Activated T-helper 2 cell treated with anti-CD3 and anti-CD28 coated beads, Interferon-gamma antibody, Interleukin-2, Interleukin-4, amounts not matched to agents 10 μg/mL and 5 μg/mL and 100 μg/mL, durations not matched to agents 14 hours and 24 hours and 36 hours (primary cell): ENCODE results near the gene PATE2. TPM values are rescaled to one million over a fixed set of nuclear protein-coding genes. Genes with fewer than 3 reads are reported as not detected.

Experiments used
- DNase-seq: peaks from one replicate; pipeline ENCODE4 v3.0.0; 2021; ENCODE audit warnings: low spot score
- H3K27ac Mint-ChIP-seq: one replicate; pipeline ENCODE4 v1.8.0; 2021; ENCODE audit warnings: mixed read lengths
- H3K27me3 Mint-ChIP-seq: one replicate; pipeline ENCODE4 v1.8.0; 2021; ENCODE audit warnings: low read depth, mixed read lengths
- H3K36me3 Mint-ChIP-seq: one replicate; pipeline ENCODE4 v1.8.0; 2021; ENCODE audit warnings: low read depth, mixed read lengths
- H3K4me1 Mint-ChIP-seq: one replicate; pipeline ENCODE4 v1.8.0; 2021; ENCODE audit warnings: low read depth, mixed read lengths
- H3K4me3 Mint-ChIP-seq: one replicate; pipeline ENCODE4 v1.8.0; 2021; ENCODE audit warnings: low read depth, mild to moderate bottlenecking, moderate library complexity, mixed read lengths
- H3K9me3 Mint-ChIP-seq: one replicate; pipeline ENCODE4 v1.8.0; 2021; ENCODE audit warnings: mixed read lengths
- intact Hi-C: fragments of 100-400 bp; cut with micrococcal nuclease; formaldehyde crosslinking; loops from one replicate; pipeline ENCODE4 v1.15.1; 2023
- total RNA-seq: library from RNA; stranded (reverse); gene quantifications from 2 replicates; pipeline ENCODE4 v1.2.3, GENCODE V29; 2022

The PATE2 gene
- total RNA-seq, 1 donor from 2014 or later, result not detected

DNA sequence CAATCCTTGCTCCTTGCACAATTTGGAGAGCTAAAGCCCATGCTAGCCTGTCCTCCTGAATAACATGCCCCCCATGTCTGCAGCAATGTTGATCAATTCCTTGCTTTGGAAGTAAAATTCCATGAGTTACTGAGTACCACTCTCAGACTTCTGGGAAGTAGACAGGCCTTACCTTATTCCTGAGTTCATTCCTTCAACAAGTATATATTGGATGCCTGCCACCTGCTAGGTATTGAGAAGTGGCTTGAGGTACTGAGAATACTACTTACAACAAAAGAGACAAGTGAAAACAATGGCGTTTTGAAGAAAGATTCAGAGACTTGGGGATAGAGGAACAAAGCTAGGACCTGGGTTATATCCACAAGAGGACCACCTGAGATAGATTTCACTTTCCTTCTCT lies 12.4 kb downstream of the PATE2 start:
- peaks cover 15% of the 10 kb centered on the region for H3K27me3 Mint-ChIP-seq
- no peaks in the 10 kb centered on the region for H3K36me3 Mint-ChIP-seq
- H3K9me3 Mint-ChIP-seq, result no peaks in the 10 kb centered on the region
- DNase-seq, result no peak
- intact Hi-C loops, result no loop called here
- H3K4me1 Mint-ChIP-seq, result no peaks in the 10 kb centered on the region
- no peak overlapping the region for H3K27ac Mint-ChIP-seq
- no peak overlapping the region for H3K4me3 Mint-ChIP-seq

DNA sequence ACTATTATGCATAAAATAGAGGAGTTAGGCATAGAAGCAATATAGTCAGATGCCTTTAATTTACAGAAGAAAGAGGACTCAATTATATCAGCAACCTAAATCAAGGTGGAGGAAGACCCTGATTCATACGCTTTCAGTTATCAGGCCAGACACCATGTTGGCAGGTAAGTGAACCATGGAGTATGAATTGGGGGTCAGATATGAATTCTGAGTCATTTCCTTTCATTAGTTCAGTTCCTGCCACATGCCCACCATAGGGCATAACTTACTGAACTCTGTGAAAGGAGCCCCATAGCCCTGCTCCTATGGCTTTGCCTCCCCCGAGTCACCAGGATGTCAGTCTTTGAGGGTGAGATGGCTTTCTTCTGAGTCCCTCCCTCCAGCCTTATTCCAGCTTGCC lies 15.1 kb downstream of the PATE2 start:
- no peaks in the 10 kb centered on the region for H3K4me1 Mint-ChIP-seq
- intact Hi-C loops, result no loop called here
- H3K36me3 Mint-ChIP-seq, result no peaks in the 10 kb centered on the region
- H3K4me3 Mint-ChIP-seq, result no peak overlapping the region
- DNase-seq, result no peak
- no peaks in the 10 kb centered on the region for H3K9me3 Mint-ChIP-seq
- H3K27me3 Mint-ChIP-seq, result peaks cover 14% of the 10 kb centered on the region
- H3K27ac Mint-ChIP-seq, result no peak overlapping the region

DNA sequence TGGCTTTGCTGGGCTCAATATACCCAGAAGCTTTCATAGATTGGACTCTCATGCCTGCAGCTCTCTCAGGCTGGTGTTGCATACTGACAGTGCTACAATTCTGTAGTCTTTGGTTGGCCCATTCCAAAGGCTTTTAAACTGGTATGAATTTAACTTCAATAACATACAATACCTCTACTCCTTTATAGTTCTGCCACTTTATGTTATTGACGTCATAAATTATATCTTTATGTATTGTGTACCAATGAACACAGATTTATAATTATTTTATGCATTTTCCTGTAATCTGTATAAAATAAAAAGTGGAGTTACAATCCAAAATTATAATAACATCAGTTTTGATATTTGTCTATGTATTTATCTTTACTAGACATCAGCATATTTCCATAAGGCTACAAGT lies 16.2 kb downstream of the PATE2 start:
- DNase-seq, result no peak
- Mint-ChIP-seq H3K4me1 (no peaks in the 10 kb centered on the region), H3K27me3 (peaks cover 17% of the 10 kb centered on the region), H3K36me3 (no peaks in the 10 kb centered on the region), H3K27ac (no peak overlapping the region), H3K4me3 (no peak overlapping the region), H3K9me3 (no peaks in the 10 kb centered on the region)
- intact Hi-C loops, result no loop called here

DNA sequence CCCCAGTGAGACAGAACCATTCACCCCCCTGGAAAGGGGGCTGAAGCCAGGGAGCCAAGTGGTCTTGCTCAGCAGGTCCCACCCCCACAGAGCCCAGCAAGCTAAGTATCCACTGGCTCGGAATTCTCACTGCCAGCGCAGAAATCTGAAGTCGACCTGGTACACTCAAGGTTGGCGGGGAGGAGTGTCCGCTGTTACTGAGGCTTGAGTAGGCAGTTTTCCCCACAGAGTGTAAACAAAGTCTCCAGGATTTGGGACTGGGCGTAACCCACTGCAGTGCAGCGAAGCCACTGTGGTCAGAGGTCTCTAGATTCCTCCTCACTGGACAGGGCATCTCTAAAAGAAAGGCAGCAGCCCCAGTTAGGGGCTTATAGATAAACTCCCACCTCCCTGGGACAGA lies 22.6 kb downstream of the PATE2 start:
- no peaks in the 10 kb centered on the region for H3K4me1 Mint-ChIP-seq
- no peaks in the 10 kb centered on the region for H3K9me3 Mint-ChIP-seq
- H3K4me3 Mint-ChIP-seq, result no peak overlapping the region
- peaks cover 17% of the 10 kb centered on the region for H3K27me3 Mint-ChIP-seq
- no peaks in the 10 kb centered on the region for H3K36me3 Mint-ChIP-seq
- no peak overlapping the region for H3K27ac Mint-ChIP-seq
- intact Hi-C loops, result no loop called here
- no peak for DNase-seq

DNA sequence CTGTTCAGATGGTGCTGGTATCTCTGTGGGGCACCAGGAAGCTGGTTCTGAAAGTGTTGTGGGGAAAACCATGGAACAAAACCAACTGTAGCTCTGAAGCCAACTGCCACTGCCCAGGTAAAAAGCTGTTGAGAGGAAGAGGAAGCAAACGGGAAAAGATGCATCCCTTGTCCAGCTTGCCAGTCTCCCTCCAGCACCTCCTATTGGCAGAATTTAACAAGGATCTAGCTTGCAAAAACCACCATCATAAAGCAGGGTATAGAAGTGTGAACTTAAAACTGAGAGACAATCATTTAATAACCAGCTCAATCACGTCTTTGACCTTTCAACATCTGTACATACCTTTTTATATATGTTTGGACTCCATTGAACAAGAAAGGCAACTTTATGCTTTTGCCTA lies 28.0 kb downstream of the PATE2 start:
- DNase-seq, result no peak
- Mint-ChIP-seq H3K4me1 (no peaks in the 10 kb centered on the region), H3K4me3 (no peak overlapping the region), H3K27ac (no peak overlapping the region), H3K27me3 (peaks cover 10% of the 10 kb centered on the region), H3K9me3 (no peaks in the 10 kb centered on the region), H3K36me3 (no peaks in the 10 kb centered on the region)
- intact Hi-C loops, result no loop called here

DNA sequence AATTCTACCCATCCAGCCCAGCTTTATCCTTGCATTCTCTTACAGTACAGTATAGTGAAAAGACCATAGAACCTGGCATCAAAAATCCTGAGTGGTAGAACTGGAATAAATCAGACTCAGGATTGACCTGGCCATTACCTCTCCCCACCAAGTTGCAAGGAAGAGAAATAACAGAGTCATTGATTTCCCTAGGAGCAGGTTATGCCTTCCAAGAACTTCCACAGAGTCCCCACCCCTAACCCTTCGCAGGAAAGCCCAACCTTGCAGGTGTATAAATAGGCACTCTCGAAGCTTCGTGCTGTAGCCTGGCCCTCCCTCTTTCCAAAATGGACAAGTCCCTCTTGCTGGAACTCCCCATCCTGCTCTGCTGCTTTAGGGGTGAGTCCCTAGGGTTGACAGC lies 32.6 kb downstream of the PATE2 start, which contains the start of gene PATE1:
PATE1 (plus strand) TSS at position 301 of the 400 bp plus-strand sequence; CDS start at position 327, 26 bp downstream.
- Mint-ChIP-seq H3K27ac (no peak within 1 kb of the TSS), H3K4me3 (no peak within 1 kb of the TSS), H3K27me3 (peaks cover 8% of the 10 kb centered on the region), H3K9me3 (no peaks in the 10 kb centered on the region), H3K36me3 (no peaks in the 10 kb centered on the region), H3K4me1 (no peaks in the 10 kb centered on the region)
- intact Hi-C loops, result no loop called here
- DNase-seq, result no peak

DNA sequence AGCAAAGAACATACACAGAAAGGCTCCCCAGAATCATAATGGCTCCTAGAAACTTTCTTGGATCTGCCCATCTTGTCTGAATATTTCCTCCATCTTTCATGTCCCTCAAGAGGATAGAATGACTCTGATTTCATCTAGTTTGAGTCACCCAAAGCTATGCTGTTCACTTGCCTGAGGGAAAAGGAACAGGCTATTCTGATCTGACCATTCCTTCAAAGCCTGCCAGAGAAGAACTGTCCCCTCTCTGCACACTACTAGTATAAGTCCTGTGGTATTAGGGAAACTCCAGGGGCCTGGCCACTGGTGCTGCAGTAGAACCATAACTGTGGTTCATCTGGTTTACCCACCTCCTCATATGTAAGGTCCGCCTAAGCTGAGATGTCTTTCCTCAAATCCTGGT lies 34.9 kb downstream of the PATE2 start:
- Mint-ChIP-seq H3K9me3 (no peaks in the 10 kb centered on the region), H3K36me3 (no peaks in the 10 kb centered on the region), H3K4me3 (no peak overlapping the region)

DNA sequence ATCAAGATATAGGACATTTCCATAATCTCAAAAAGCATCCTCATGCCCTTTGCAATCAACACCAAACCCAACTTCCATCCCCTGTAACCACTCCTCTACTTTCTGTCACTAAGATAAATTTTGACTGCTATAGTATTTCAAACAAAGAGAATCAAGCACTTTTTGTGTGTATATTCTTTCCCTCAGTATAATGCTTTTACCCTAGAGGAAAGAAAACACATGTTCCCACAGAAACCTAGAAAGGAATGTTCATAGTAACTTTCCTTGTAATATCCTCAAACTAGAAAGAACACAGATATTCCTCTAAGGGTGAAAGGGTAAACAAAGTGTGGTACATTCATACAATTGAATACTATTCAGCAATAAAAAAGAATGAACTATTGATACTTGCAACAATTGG lies 38.0 kb downstream of the PATE2 start:
- DNase-seq, result no peak
- H3K9me3 Mint-ChIP-seq, result no peaks in the 10 kb centered on the region
- H3K27ac Mint-ChIP-seq, result no peak overlapping the region
- no peak overlapping the region for H3K4me3 Mint-ChIP-seq
- intact Hi-C loops, result no loop called here
- H3K4me1 Mint-ChIP-seq, result no peaks in the 10 kb centered on the region
- peaks cover 18% of the 10 kb centered on the region for H3K27me3 Mint-ChIP-seq
- H3K36me3 Mint-ChIP-seq, result no peaks in the 10 kb centered on the region

More for the DNA sequence above, 34.9 kb downstream of the PATE2 start:
- intact Hi-C loops, result no loop called here
- H3K27ac Mint-ChIP-seq, result no peak overlapping the region
- H3K4me1 Mint-ChIP-seq, result no peaks in the 10 kb centered on the region
- no peak for DNase-seq
- peaks cover 7% of the 10 kb centered on the region for H3K27me3 Mint-ChIP-seq

DNA sequence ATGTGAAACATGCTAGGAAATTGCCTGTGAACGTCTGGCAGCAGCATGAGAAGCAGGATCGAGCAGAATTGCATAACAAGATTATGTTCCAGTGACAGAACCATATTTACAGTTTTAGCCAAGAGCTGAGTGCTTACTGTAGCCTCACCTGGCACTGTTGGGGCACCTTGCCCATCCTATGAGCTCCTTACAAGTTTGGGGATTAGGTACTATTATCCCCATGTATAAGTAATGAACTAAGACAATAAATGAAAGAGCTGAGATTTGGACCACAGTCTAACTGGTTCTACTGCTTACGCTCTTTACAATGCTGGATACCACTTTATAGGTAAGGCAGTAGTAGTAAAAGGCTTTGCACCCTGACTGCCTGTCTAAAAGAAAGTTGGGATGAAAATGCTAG lies 49.7 kb downstream of the PATE2 start:
- Mint-ChIP-seq H3K9me3 (no peaks in the 10 kb centered on the region), H3K4me3 (no peak overlapping the region), H3K27ac (no peak overlapping the region), H3K4me1 (no peaks in the 10 kb centered on the region), H3K27me3 (peaks cover 7% of the 10 kb centered on the region), H3K36me3 (no peaks in the 10 kb centered on the region)
- no peak for DNase-seq
- intact Hi-C loops, result no loop called here

Other genes starting within 250 kb of the PATE2 start
- 44.4 and 50.9 TPM in 2 replicates for gene EI24, start 209.4 kb downstream of the PATE2 start, total RNA-seq
- gene STT3A, start 186.0 kb downstream of the PATE2 start, total RNA-seq, result 187 and 198 TPM in 2 replicates
- 109 and 110 TPM in 2 replicates for gene CHEK1, start 153.7 kb downstream of the PATE2 start, total RNA-seq
- not detected in 2 replicates for gene ACRV1, start 98.0 kb downstream of the PATE2 start, total RNA-seq
- gene PATE1, start 32.5 kb downstream of the PATE2 start, total RNA-seq, result not detected in 2 replicates
- gene PATE3, start 9.3 kb upstream of the PATE2 start, total RNA-seq, result not detected in 2 replicates
- gene PATE4, start 54.5 kb upstream of the PATE2 start, total RNA-seq, result not detected in 2 replicates
- 12.0 and 12.5 TPM in 2 replicates for gene HYLS1, start 108.8 kb upstream of the PATE2 start, total RNA-seq
- gene PUS3, start 124.4 kb upstream of the PATE2 start, total RNA-seq, result 16.0 and 17.0 TPM in 2 replicates
- not detected in 2 replicates for gene DDX25, start 125.7 kb upstream of the PATE2 start, total RNA-seq
- not detected in 2 replicates for gene VSIG10L2, start 167.2 kb upstream of the PATE2 start, total RNA-seq